HG03460 (cell line): ENCODE data around the gene HSD11B1L.
A peak's percentile ranks its signal among the peaks of the same experiment; 100 is the strongest.

ENCODE experiments used
- ATAC-seq: cut with Tn5 transposase; IDR thresholded peaks from one replicate; pipeline ENCODE4 v1.9.1; 2021; ENCODE audit not compliant: unreplicated experiment

The HSD11B1L gene, protein sequence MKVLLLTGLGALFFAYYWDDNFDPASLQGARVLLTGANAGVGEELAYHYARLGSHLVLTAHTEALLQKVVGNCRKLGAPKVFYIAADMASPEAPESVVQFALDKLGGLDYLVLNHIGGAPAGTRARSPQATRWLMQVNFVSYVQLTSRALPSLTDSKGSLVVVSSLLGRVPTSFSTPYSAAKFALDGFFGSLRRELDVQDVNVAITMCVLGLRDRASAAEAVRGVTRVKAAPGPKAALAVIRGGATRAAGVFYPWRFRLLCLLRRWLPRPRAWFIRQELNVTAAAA

DNA sequence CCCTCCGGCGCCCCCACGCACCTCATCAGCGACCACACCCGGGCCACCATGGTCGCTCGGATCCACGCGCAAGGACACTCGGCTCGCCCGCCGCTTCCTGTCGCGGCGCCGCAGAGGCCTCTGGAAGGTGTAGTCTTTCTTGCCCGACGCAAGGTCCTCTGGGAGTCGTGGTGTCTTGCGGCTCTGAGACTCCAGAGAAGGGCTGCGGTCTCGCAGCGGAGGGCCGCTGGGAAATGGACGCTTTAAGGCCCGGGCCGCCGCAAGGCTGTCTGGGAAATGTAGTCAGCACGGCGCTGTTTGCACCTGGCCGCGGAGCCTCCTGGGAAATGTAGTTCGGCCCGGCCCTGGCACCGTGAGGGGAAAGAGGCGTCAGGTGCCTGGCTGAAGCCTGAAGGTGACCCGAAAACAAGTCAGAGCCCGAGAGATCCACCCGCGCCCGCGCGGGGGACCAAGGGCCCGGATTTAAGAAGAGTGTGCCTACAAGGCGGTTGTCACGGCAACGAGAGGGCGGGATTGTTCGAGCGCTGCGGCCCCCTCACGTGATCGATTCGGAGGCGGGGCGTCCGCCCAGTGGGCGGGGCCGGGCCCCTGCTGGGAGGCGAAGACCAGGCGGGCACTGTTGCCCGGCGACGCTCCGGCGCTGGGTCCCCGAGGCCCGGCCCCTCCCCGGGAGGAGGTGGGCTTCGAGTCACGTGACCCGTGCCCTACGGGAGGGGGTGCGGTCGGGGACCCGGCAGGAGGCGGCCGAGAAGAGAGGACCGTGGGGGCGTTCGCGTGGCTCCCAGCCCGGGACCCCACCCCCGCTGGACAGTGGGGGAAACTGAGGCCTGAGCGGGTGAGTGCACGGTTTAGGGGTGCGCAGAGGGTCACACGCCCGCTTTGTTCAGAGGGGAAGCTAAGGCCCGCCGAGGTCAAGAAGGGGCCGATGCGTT lies at the start of gene HSD11B1L, which contains the start of gene MICOS13:
TSS of gene HSD11B1L (plus strand) at position 591 of the 932 bp plus-strand sequence. CDS start 3,806 bp downstream, outside the sequence.
TSS of gene MICOS13 (minus strand) at position 80 of the 932 bp plus-strand sequence. CDS start at position 50, 30 bp downstream.
- ATAC-seq, result peak; percentile 90

DNA sequence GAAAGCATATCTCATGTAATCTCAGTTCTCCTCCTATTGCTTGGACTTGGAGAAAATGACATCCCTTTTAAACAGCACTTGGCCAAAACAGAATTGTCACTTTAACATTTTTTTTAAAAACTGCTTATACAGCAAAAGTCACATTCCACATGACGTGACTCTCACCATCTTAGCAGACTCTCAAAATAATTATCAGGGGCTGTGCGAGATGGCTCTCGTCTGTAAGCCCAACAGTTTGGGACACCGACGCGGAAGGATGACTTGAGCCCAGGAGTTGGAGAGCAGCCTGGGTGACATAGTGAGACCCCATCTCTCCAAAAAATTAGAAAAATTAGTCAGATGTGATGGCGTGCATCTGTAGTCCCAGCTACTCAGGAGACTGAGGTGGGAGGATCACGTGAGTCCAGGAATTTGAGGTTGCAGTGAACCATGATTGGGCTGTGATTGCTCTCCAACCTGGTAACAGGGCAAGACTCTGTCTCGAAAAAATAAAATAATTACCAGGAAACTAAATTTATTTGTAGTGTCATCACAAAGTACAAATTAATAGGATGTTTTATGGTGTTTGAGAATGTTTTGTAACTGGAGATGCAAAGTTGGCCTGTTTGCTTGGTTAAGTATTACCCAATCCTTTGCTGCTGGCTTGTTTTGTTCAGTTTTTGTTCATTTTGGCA lies 49.1 kb upstream of the HSD11B1L start:
- no peak for ATAC-seq

DNA sequence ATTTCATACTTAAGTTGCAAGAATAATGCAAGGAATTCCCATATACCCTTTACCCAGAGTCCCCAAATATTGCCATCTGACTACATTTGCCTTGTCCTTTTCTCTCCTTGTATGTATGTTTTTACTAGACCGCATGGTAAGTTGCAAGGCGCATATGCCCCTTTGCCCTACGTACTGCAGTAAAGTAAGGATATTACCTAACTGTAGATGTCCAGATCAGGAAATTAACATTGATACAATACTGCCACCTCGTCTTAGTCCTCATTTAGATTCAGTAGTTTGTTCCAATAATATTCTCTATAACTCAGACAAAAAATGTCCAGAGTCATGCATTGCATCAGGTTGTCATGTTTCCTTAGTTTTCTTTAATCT lies 48.6 kb upstream of the HSD11B1L start:
- no peak for ATAC-seq

DNA sequence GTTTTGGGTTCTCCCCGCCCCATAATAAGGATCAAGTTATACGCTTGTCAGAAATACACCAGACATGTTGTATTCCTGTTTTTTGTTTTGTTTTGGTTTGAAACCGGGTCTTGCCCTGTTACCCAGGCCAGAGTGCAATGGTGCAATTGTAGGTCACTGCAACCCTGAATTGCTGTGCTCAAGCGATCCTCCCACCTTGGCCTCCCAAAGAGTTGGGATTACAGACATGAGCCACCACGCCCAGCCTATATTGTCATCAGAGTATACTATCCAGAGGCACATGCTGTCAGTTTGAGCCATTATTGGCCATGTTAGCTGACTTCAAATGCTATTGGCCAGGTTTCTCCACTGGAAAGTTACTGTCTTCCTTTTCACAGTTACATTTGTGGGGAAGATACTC lies 48.2 kb upstream of the HSD11B1L start:
- ATAC-seq, result no peak

DNA sequence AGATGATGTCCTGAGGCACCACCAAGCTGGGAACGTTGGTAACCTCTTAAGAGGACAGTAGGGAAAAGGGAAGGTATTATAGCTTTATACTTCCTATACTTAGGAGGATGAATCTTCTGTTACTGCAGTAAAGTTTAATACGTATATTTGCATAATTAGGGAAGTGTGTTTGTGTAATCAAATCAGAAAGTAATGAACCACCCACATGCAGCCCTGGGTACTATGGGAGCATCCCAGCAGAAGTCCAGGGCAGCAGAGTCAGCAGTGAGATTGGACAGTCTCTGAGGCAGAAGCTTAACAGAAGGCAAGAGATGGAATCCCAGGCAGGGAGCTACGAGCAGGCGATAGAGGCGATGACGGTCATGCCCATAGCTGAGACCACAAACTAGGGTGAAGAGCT lies 45.4 kb upstream of the HSD11B1L start:
- ATAC-seq, result no peak

- ATAC-seq, result no peak
These were observed 42.9 kb upstream of the HSD11B1L start for GRCh38 chr19:5637971-5638370.

- no peak for ATAC-seq
These were observed 39.7 kb upstream of the HSD11B1L start for GRCh38 chr19:5641171-5641570.

GRCh38 chr19:5642204-5642603 lies 38.6 kb upstream of the HSD11B1L start:
- no peak for ATAC-seq

GRCh38 chr19:5643060-5643459 lies 37.8 kb upstream of the HSD11B1L start:
- no peak for ATAC-seq

GRCh38 chr19:5644037-5644436 lies 36.8 kb upstream of the HSD11B1L start:
- ATAC-seq, result no peak

GRCh38 chr19:5645409-5645808 lies 35.4 kb upstream of the HSD11B1L start:
- ATAC-seq, result no peak

DNA sequence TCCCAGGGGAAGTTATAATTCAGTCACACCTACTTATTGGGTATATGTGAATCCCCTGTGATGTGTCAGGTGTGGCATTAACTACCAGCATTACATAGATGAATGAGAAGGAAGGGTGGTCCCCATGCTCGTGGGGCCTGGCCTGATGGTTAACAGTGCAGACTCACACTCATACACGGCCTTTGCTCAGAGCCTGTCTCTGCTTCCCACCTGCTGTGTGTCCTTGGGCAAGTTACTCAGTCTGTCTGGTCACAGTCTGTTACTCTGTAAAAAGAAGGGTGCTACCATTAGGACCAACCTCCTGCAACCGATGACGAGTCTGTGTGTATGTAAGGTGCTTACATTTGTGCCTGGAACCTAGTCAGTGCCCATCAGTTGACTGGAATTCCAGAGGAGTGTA lies 34.1 kb upstream of the HSD11B1L start:
- ATAC-seq, result no peak

DNA sequence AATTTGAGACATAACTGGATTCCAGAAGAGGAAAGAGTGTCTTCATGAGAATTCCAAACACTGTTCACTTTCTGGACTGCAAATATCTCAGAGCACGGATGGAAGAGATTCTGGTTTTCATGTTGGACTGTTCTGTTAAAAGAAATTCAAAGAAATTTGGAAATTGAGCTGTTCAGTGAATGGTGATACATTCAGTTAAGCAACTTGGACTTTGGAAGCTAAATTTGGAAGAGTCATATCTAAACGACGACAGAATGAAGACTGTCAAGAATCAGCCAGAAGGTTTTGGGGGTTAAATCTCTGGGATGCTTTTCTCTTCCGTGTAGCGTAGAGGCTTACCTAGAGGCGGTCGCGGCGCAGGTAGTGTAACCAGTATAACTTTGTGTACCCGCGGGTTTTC lies 32.4 kb upstream of the HSD11B1L start:
- ATAC-seq, result no peak

DNA sequence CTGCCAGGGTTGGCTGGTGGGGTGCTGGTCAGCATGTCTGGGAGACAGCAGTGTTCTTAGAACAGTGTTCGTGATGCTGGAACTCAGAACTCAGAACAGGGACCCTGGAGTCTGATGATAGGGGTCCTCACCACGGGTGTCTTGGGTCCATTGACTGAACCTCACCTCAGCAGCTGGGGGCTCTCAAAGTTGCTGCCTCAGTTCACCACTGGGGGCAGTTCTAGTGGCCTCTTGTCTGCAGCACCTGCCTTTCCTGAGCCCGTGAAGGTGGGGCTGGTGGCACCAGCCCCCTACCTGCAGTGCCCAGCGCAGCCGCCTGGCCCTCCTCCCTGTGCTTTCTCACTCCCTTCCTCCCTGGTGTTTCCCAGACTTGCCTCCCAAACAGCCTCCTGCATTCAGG lies 29.5 kb upstream of the HSD11B1L start:
- no peak for ATAC-seq

DNA sequence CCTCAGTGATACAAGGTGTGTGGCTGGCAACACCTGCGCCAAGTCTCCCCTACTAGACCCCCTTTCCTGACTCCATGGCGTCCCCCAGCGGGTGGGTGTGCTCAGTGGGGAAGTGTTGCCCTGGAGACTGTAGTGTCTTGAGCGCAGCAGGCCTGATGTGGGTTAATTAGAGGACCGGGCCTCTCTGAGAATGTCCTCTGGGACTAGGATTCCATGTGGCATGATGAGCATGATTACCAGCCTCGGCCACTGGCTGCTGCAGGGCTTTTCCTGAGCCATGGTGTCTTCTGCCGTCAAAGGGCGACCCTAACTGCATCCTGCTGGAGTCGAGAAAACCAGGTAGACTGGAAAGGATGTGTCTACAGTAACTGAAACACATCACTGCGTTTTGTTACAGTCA lies 28.6 kb upstream of the HSD11B1L start:
- no peak for ATAC-seq

DNA sequence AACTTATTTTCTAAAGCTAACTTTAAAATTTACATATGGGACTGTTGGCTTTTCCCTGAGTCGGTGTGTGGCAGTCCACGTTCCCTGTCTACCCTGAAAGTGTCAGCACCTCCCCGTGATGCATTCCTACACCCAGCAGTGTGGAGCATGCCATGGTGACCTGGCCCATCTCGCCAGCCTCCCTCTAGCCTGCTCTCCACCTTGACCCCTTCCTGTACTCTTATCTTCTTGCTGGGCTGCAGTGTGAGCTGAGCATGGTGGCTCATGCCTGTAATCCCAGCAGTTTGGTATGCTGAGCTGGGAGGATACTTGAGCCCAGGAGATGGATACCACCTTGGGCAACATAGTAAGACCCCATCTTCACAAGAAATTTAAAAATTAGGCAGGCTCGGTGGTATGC lies 25.9 kb upstream of the HSD11B1L start:
- no peak for ATAC-seq

DNA sequence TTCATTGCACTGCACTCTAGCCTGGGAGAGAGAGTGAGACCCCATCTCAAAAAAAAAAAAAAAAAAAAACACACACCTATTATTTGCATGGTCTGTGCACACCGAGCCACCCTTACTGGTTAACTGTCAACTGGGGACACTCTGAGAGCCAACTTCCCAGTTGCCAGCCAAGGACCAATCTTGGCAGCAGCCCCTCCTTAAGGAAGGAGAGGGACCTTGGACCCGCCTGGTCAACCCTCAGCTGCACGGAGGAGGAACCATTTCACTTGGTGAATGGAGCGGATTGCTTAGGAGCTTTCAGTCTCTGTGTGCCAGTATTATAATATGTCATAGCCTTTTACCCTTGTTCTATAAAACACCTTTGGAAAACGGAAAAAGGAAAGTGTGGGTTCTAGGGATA lies 25.4 kb upstream of the HSD11B1L start:
- ATAC-seq, result no peak

DNA sequence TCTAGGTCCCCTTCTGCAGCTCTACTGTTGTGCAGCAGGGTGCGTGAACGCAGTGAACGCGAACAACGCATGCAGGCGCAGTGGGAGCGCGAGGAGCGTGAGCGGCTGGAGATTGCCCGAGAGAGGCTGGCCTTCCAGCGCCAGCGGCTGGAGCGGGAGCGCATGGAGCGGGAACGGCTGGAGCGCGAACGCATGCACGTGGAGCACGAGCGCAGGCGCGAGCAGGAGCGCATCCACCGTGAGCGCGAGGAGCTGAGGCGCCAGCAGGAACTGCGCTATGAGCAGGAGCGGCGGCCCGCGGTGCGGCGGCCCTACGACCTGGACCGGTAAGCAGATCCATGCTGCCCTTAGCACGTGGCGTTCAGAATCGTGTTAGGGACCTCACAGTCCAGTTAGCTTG lies 19.3 kb upstream of the HSD11B1L start:
- ATAC-seq, result no peak

- no peak for ATAC-seq
These were observed 16.9 kb upstream of the HSD11B1L start for GRCh38 chr19:5663904-5664303.

GRCh38 chr19:5664515-5664914 lies 16.3 kb upstream of the HSD11B1L start:
- ATAC-seq, result no peak

- no peak for ATAC-seq
These were observed 14.9 kb upstream of the HSD11B1L start for GRCh38 chr19:5665781-5666513.
